ENCODE data around the gene PSMC1.
"Not testable (repeated sequence)": the region's sequence is repeated elsewhere in the genome, so short reads cannot be mapped to it uniquely, and the experiment has no call there.

Gene PSMC1

GRCh38 chr14:90242444-90242843 is 13.9 kb upstream of the PSMC1 start:
- ChIA-PET CTCF (no interaction called here), POLR2A (no interaction called here)
- DNase-seq (ENCODE audit: extremely low spot score) = no peak

DNA sequence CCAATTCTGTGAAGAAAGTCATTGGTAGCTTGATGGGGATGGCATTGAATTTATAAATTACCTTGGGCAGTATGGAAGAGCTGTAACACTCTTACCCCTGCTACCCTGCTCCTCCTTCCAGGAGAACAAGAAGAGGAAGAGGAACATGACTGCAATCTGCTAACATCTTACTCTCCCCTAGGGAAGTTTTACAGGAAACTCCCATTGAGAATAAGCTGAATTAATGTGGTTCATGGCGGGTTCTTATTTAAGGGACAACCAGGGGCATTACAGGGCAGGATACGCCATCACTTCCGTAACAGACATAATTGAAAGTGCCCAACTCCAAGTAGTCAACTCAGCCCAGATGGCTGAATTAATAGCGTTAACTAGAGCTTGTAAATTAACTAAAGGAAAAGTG is 9.4 kb upstream of the PSMC1 start:
- TF ChIP-seq TARDBP (IDR thresholded peaks at IDR 0.05) (no peak), HDGF (IDR thresholded peaks at IDR 0.05; ENCODE audit: borderline replicate concordance) (no peak), FOXK2 (IDR thresholded peaks at IDR 0.05) (no peak), NFRKB (IDR thresholded peaks at IDR 0.05) (no peak), CTBP1 (IDR thresholded peaks at IDR 0.05; ENCODE audit: borderline replicate concordance) (no peak), ZNF384 (IDR thresholded peaks at IDR 0.05) (no peak)
- ChIA-PET POLR2A (no interaction called here), CTCF (no interaction called here)
- no peak for DNase-seq (ENCODE audit: extremely low spot score)

More at GRCh38 chr14:90242444-90242843, 13.9 kb upstream of the PSMC1 start:
- TF ChIP-seq ZNF384 (IDR thresholded peaks at IDR 0.05) = no peak
- TF ChIP-seq, protein P1, sequence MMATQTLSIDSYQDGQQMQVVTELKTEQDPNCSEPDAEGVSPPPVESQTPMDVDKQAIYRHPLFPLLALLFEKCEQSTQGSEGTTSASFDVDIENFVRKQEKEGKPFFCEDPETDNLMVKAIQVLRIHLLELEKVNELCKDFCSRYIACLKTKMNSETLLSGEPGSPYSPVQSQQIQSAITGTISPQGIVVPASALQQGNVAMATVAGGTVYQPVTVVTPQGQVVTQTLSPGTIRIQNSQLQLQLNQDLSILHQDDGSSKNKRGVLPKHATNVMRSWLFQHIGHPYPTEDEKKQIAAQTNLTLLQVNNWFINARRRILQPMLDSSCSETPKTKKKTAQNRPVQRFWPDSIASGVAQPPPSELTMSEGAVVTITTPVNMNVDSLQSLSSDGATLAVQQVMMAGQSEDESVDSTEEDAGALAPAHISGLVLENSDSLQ (IDR thresholded peaks at IDR 0.05) = no peak
- no peak for TF ChIP-seq NFRKB (IDR thresholded peaks at IDR 0.05)
- no peak for TF ChIP-seq SUZ12 (IDR thresholded peaks at IDR 0.05)
- TF ChIP-seq FOXK2 (IDR thresholded peaks at IDR 0.05) = no peak

- DNase-seq (ENCODE audit: extremely low spot score); CTCF ChIA-PET; POLR2A ChIA-PET: not testable (repeated sequence)
These were observed 8.9 kb upstream of the PSMC1 start for GRCh38 chr14:90247441-90247840.

DNA sequence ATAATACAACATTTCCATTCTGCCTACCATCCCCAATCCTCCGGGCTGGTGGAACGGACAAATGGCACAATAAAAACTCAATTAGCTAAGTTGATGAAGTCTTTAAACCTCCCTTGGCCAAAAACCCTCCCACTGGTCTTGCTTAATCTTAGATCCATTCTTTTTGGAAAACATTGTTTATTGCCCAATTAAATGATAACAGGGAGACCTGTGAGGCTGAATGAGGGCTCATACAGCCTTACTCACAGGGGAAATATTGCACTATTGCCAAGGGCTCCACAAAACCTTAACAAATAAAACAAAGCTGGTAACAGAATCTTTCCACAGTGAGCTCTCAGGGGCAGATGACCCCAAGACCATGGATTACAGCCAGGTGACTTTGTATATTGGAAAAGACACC is 7.8 kb upstream of the PSMC1 start:
- TF ChIP-seq ELF4 (IDR thresholded peaks at IDR 0.05) (no peak), BHLHE40 (IDR thresholded peaks at IDR 0.05; ENCODE audit: borderline replicate concordance) (no peak), ZNF384 (IDR thresholded peaks at IDR 0.05) (no peak), ARNT (IDR thresholded peaks at IDR 0.05) (no peak), L3MBTL2 (conservative IDR thresholded peaks at IDR 0.05) (no peak), FOXK2 (IDR thresholded peaks at IDR 0.05) (no peak), TARDBP (IDR thresholded peaks at IDR 0.05) (no peak), FOXA1 (IDR thresholded peaks at IDR 0.05) (no peak), SUZ12 (IDR thresholded peaks at IDR 0.05) (no peak), CTBP1 (IDR thresholded peaks at IDR 0.05; ENCODE audit: borderline replicate concordance) (no peak), FOXM1 (IDR thresholded peaks at IDR 0.05; ENCODE audit: borderline replicate concordance) (no peak), SP1 (IDR thresholded peaks at IDR 0.05) (no peak), LEF1 (IDR thresholded peaks at IDR 0.05; ENCODE audit: borderline replicate concordance) (no peak)
- TF ChIP-seq, protein P1 (IDR thresholded peaks at IDR 0.05) = no peak
- DNase-seq (ENCODE audit: extremely low spot score) = no peak
- ChIA-PET POLR2A (no interaction called here), CTCF (interaction anchor here (0.6 kb wide), 1 partner anchor 159 kb away, joined by 3 read pairs; no protein-coding TSS in a partner anchor)

GRCh38 chr14:90253826-90254225 is 2.5 kb upstream of the PSMC1 start:
- DNase-seq (ENCODE audit: extremely low spot score) = no peak
- POLR2A ChIA-PET = no interaction called here
- CTCF ChIA-PET = no interaction called here
- no peak for TF ChIP-seq FOXK2 (IDR thresholded peaks at IDR 0.05)
- TF ChIP-seq, protein P1 (IDR thresholded peaks at IDR 0.05) = no peak
- no peak for TF ChIP-seq L3MBTL2 (conservative IDR thresholded peaks at IDR 0.05)
- no peak for TF ChIP-seq FOXA1 (IDR thresholded peaks at IDR 0.05)
- TF ChIP-seq NFRKB (IDR thresholded peaks at IDR 0.05) = no peak
- TF ChIP-seq FOXM1 (IDR thresholded peaks at IDR 0.05; ENCODE audit: borderline replicate concordance) = no peak
- TF ChIP-seq HDGF (IDR thresholded peaks at IDR 0.05; ENCODE audit: borderline replicate concordance) = no peak
- no peak for TF ChIP-seq ARNT (IDR thresholded peaks at IDR 0.05)
- no peak for TF ChIP-seq BHLHE40 (IDR thresholded peaks at IDR 0.05; ENCODE audit: borderline replicate concordance)
- no peak for TF ChIP-seq SP1 (IDR thresholded peaks at IDR 0.05)
- TF ChIP-seq SUZ12 (IDR thresholded peaks at IDR 0.05) = no peak
- no peak for TF ChIP-seq CTBP1 (IDR thresholded peaks at IDR 0.05; ENCODE audit: borderline replicate concordance)
- no peak for TF ChIP-seq ZNF384 (IDR thresholded peaks at IDR 0.05)
- no peak for TF ChIP-seq TARDBP (IDR thresholded peaks at IDR 0.05)

DNA sequence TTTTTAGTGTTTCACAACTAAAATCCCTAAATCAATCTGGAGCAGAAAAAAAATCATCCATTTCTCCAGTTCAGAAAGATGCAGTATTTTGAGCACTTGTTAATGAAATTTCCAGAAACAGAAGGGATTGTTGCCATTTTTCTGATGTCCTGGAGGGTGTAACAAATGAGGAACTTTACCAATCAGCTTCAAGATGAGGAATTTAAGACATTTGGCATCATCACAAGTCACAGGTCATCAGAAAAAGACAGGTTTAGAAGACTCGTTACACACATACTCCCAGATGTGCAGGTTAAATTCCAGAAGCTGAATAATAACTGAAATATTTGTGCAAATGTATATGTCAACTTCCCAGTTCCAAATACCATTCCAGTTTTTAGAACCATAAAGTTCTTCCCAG is 482 bp upstream of the PSMC1 start:
- DNase-seq (ENCODE audit: extremely low spot score) = no peak
- CTCF ChIA-PET = no interaction called here
- TF ChIP-seq NFRKB (IDR thresholded peaks at IDR 0.05) (no peak), FOXK2 (IDR thresholded peaks at IDR 0.05) (no peak), BHLHE40 (IDR thresholded peaks at IDR 0.05; ENCODE audit: borderline replicate concordance) (no peak), TARDBP (IDR thresholded peaks at IDR 0.05) (no peak), ELF4 (IDR thresholded peaks at IDR 0.05) (no peak), L3MBTL2 (conservative IDR thresholded peaks at IDR 0.05) (no peak), SP1 (IDR thresholded peaks at IDR 0.05) (no peak), ARNT (IDR thresholded peaks at IDR 0.05) (no peak), CTBP1 (IDR thresholded peaks at IDR 0.05; ENCODE audit: borderline replicate concordance) (no peak), ZNF384 (IDR thresholded peaks at IDR 0.05) (no peak)
- TF ChIP-seq, protein P1 (IDR thresholded peaks at IDR 0.05) = no peak
- POLR2A ChIA-PET = interaction anchor here (0.6 to 2.4 kb wide), 9 partner anchors 10 to 317 kb away, joined by 3 to 12 read pairs (median 3); partner anchors contain the start of genes EFCAB11 and TDP1
